ENCODE results near the gene RPL18.

RPL18 gene

DNA sequence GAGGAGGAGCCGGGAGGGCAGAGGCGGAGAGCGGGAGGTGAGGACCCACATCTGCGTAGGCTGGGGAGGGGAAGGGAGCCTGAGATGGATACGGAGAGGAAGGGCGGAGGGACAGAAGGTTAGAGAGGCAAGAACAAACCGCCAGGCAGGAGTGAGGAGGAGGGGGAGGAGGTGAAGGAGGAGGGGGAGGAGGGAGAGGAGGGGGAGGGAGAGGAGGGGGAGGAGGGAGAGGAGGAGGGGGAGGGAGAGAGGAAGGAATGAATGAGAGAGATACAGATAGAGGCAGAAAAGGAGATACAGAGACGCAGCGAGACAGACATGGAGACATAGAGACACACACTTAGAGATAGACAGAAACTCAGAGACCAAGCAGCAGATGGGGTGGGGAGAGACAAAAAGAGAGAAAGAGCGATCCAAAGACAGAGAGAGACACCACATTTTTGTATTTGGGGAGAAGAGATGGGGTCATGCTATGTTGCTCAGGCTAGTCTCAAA is 27.8 kb upstream of the RPL18 start:
- no peaks in the 10 kb centered on the region for H3K4me1 ChIP-seq (ENCODE audit: control insufficient read depth, low read depth, low read length)
- H3K4me3 ChIP-seq (ENCODE audit: low read length), result no peak overlapping the region
- WGBS (ENCODE audit: extremely low coverage, insufficient coverage, low lambda C conversion rate), result no CpG with 5 or more reads among the region's 10 CpGs
- no peak overlapping the region for H3K9ac ChIP-seq (ENCODE audit: low read length)
- no peak overlapping the region for H4K5ac ChIP-seq (ENCODE audit: low read length)
- H2BK120ac ChIP-seq (ENCODE audit: low read depth, low read length), result no peak overlapping the region
- no peak overlapping the region for H3K27ac ChIP-seq (ENCODE audit: low read depth, low read length)
- H3K27me3 ChIP-seq (ENCODE audit: insufficient read depth, low read length, poor library complexity), result no peaks in the 10 kb centered on the region
- no peak overlapping the region for H3K18ac ChIP-seq (ENCODE audit: low read length)
- no peaks in the 10 kb centered on the region for H3K79me2 ChIP-seq (ENCODE audit: control insufficient read depth, insufficient read depth, low read length)
- H2BK5ac ChIP-seq (ENCODE audit: low read length), result no peak overlapping the region
- no peak overlapping the region for H2AK5ac ChIP-seq (ENCODE audit: low read length)
- H2BK15ac ChIP-seq (replicated peaks; ENCODE audit: low read depth), result no peak overlapping the region
- no peaks in the 10 kb centered on the region for H3K36me3 ChIP-seq (ENCODE audit: control insufficient read depth, insufficient read depth, low read length)
- no peak overlapping the region for H3K23ac ChIP-seq (ENCODE audit: low read length)
- H3K4ac ChIP-seq (ENCODE audit: low read depth, low read length), result no peak overlapping the region
- DNase-seq, result peak; percentile 97
- no peak overlapping the region for H4K8ac ChIP-seq (ENCODE audit: low read depth, low read length)
- peak overlapping the region; percentile 34 for H3K4me2 ChIP-seq (ENCODE audit: low read length)
- H3K56ac ChIP-seq (ENCODE audit: low read length), result peak overlapping the region; percentile 76
- H3K79me1 ChIP-seq (ENCODE audit: low read length), result no peaks in the 10 kb centered on the region

DNA sequence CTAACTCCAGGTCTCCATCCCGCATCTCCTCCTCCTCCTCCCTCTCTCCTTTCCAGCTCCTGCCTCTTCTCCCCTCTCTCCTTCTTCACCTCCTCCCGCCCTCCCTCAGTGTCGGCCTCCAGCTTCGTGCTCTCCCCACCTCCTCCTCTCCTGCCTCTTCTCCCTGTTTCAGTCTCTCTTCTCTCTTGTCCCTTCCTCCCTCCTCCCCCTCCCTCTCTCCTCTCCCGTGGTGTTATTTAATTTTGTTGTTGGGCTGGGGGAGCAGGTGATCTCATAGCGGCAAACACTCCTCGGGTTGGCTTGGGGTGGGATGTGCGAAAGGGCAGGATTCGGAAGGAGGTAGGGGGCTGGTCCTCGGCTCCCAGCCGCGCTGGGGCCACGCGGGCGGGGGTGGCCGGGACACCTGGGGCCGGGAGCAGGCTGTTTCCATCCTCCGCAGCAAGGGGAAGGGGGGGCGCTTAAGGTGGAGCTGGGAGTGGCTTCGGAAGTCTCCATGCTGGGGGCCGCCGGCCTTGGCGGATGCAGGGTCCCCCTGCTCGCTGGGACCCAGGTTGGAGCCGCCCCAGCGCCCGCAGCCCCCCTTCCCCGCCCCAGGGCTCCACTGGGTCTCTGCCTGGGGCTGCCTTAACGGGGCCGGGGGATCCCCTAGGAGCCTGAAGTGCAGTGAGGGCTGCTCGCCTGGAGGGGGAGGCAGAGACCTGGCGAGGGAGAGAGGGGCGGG is 27.2 kb upstream of the RPL18 start, which contains the start of gene CA11:
CA11 (minus strand) TSS at position 187 of the 721 bp plus-strand sequence. CDS start 555 bp downstream, outside the sequence.
- Histone ChIP-seq H2BK5ac (ENCODE audit: low read length) (peak within 1 kb of the TSS; percentile 74), H3K4me2 (ENCODE audit: low read length) (peak within 1 kb of the TSS; percentile 96), H2BK15ac (replicated peaks; ENCODE audit: low read depth) (no peak within 1 kb of the TSS), H3K4me1 (ENCODE audit: control insufficient read depth, low read depth, low read length) (no peaks in the 10 kb centered on the region), H3K9ac (ENCODE audit: low read length) (peak within 1 kb of the TSS; percentile 69), H3K27me3 (ENCODE audit: insufficient read depth, low read length, poor library complexity) (no peaks in the 10 kb centered on the region), H3K23ac (ENCODE audit: low read length) (no peak within 1 kb of the TSS), H3K4me3 (ENCODE audit: low read length) (peak within 1 kb of the TSS; percentile 63), H3K56ac (ENCODE audit: low read length) (peak within 1 kb of the TSS; percentile 79), H3K18ac (ENCODE audit: low read length) (peak within 1 kb of the TSS; percentile 78), H3K79me1 (ENCODE audit: low read length) (no peaks in the 10 kb centered on the region), H3K36me3 (ENCODE audit: control insufficient read depth, insufficient read depth, low read length) (no peaks in the 10 kb centered on the region), H3K79me2 (ENCODE audit: control insufficient read depth, insufficient read depth, low read length) (no peaks in the 10 kb centered on the region), H4K8ac (ENCODE audit: low read depth, low read length) (no peak within 1 kb of the TSS), H2BK120ac (ENCODE audit: low read depth, low read length) (peak within 1 kb of the TSS; percentile 2), H2AK5ac (ENCODE audit: low read length) (no peak within 1 kb of the TSS), H3K27ac (ENCODE audit: low read depth, low read length) (peak within 1 kb of the TSS; percentile 55), H4K5ac (ENCODE audit: low read length) (no peak within 1 kb of the TSS), H3K4ac (ENCODE audit: low read depth, low read length) (no peak within 1 kb of the TSS)
- DNase-seq, result peak; percentile 93
- WGBS (ENCODE audit: extremely low coverage, insufficient coverage, low lambda C conversion rate), result no CpG with 5 or more reads among the region's 33 CpGs

DNA sequence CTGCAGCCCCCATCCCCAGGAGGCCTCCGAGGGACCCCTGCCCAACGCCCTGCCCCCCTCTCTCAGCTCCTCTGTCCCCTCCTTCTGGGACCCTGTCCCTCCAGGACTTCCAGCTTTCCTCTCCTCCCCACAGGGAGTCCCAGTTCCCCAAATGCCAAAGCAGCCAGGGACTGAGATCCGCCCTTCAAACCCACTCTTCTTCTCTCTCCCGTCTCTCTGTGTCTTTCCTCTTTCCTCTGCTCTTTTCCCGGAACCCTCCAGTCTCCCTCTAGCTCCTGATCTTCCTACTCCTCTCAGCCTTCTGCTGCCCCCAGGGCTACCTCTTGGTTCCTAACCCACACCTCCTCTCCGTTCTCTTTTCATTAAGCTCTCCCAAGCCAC is 26.6 kb upstream of the RPL18 start:
- no peak for DNase-seq
- Histone ChIP-seq H3K23ac (ENCODE audit: low read length) (no peak overlapping the region), H3K27me3 (ENCODE audit: insufficient read depth, low read length, poor library complexity) (no peaks in the 10 kb centered on the region), H3K4me2 (ENCODE audit: low read length) (peak overlapping the region; percentile 96), H3K4me3 (ENCODE audit: low read length) (peak overlapping the region; percentile 13), H2BK15ac (replicated peaks; ENCODE audit: low read depth) (no peak overlapping the region), H3K79me1 (ENCODE audit: low read length) (no peaks in the 10 kb centered on the region), H2AK5ac (ENCODE audit: low read length) (no peak overlapping the region), H2BK5ac (ENCODE audit: low read length) (peak overlapping the region; percentile 74), H3K36me3 (ENCODE audit: control insufficient read depth, insufficient read depth, low read length) (no peaks in the 10 kb centered on the region), H3K4me1 (ENCODE audit: control insufficient read depth, low read depth, low read length) (no peaks in the 10 kb centered on the region), H3K18ac (ENCODE audit: low read length) (peak overlapping the region; percentile 19), H3K79me2 (ENCODE audit: control insufficient read depth, insufficient read depth, low read length) (no peaks in the 10 kb centered on the region), H4K8ac (ENCODE audit: low read depth, low read length) (no peak overlapping the region), H3K4ac (ENCODE audit: low read depth, low read length) (no peak overlapping the region), H2BK120ac (ENCODE audit: low read depth, low read length) (peak overlapping the region; percentile 2), H4K5ac (ENCODE audit: low read length) (no peak overlapping the region), H3K56ac (ENCODE audit: low read length) (peak overlapping the region; percentile 79), H3K9ac (ENCODE audit: low read length) (peak overlapping the region; percentile 69), H3K27ac (ENCODE audit: low read depth, low read length) (peak overlapping the region; percentile 55)
- no CpG with 5 or more reads among the region's 6 CpGs for WGBS (ENCODE audit: extremely low coverage, insufficient coverage, low lambda C conversion rate)

DNA sequence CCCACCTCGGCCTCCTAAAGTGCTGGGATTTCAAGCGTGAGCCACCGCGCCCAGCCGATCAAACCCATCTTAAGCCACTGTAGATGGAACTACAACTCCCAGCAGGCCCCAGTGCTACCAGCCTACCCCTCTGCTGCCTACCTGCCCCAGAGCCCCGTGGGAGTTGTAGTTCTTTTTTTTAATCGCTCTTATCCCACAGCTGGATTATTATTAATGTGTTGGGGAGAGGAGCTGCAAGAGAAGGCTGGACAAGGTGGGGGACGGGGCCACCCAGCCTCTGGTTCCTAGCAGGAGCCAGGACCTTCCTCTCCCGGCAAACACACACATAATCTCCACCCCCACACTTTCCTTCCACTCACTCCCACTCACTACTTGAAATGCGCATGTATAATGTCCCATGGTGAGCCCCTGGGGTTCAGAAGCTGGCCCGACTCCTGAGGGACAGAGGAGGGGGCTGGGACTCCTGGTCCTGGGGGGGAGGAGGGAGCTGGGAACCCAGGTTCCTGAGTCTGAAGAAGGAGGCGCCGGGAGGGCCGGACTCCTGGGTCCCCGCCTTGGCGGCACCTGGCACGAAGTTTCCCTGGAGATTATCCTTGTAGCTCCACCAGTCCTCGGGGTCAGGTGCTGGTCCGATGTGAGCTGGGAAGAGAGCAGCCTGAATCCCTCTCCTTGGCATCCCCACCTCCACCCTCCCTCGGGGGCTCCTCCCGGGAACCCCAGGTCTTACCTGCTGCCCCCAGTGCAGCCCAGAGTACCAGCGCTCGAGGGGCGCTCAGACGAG is 26.1 kb upstream of the RPL18 start:
- no peaks in the 10 kb centered on the region for H3K27me3 ChIP-seq (ENCODE audit: insufficient read depth, low read length, poor library complexity)
- no peaks in the 10 kb centered on the region for H3K36me3 ChIP-seq (ENCODE audit: control insufficient read depth, insufficient read depth, low read length)
- H3K79me1 ChIP-seq (ENCODE audit: low read length), result no peaks in the 10 kb centered on the region
- H3K4ac ChIP-seq (ENCODE audit: low read depth, low read length), result no peak overlapping the region
- H2BK15ac ChIP-seq (replicated peaks; ENCODE audit: low read depth), result no peak overlapping the region
- no peak overlapping the region for H4K5ac ChIP-seq (ENCODE audit: low read length)
- DNase-seq, result peak; percentile 88
- peak overlapping the region; percentile 96 for H3K4me2 ChIP-seq (ENCODE audit: low read length)
- H3K23ac ChIP-seq (ENCODE audit: low read length), result no peak overlapping the region
- H3K9ac ChIP-seq (ENCODE audit: low read length), result peak overlapping the region; percentile 69
- H3K27ac ChIP-seq (ENCODE audit: low read depth, low read length), result peak overlapping the region; percentile 55
- no peak overlapping the region for H2BK5ac ChIP-seq (ENCODE audit: low read length)
- no peak overlapping the region for H4K8ac ChIP-seq (ENCODE audit: low read depth, low read length)
- no CpG with 5 or more reads among the region's 25 CpGs for WGBS (ENCODE audit: extremely low coverage, insufficient coverage, low lambda C conversion rate)
- H3K79me2 ChIP-seq (ENCODE audit: control insufficient read depth, insufficient read depth, low read length), result no peaks in the 10 kb centered on the region
- peak overlapping the region; percentile 19 for H3K18ac ChIP-seq (ENCODE audit: low read length)
- peak overlapping the region; percentile 13 for H3K4me3 ChIP-seq (ENCODE audit: low read length)
- no peaks in the 10 kb centered on the region for H3K4me1 ChIP-seq (ENCODE audit: control insufficient read depth, low read depth, low read length)
- no peak overlapping the region for H2AK5ac ChIP-seq (ENCODE audit: low read length)
- peak overlapping the region; percentile 79 for H3K56ac ChIP-seq (ENCODE audit: low read length)
- H2BK120ac ChIP-seq (ENCODE audit: low read depth, low read length), result peak overlapping the region; percentile 2

DNA sequence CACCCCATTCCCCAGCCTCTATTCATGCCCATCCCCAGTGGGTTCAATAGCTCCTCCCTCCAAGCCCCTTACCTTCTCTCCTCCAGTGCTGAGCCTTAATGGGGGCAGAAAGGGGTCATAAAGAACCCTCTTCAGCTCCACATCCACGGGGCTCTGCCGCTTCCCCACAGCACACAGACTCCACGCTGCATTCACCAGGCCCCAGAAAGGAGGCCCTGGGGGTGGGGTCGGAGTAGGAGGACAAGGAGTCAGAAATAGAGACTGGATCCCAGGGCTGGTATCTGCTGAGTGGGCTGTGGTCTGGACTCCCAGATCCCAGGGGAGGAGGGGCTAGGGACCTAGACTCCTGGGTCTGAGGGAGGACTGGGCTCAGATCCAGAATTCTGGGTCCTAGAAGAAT is 25.4 kb upstream of the RPL18 start:
- Histone ChIP-seq H3K79me1 (ENCODE audit: low read length) (no peaks in the 10 kb centered on the region), H3K4me2 (ENCODE audit: low read length) (no peak overlapping the region), H3K18ac (ENCODE audit: low read length) (no peak overlapping the region), H2BK15ac (replicated peaks; ENCODE audit: low read depth) (no peak overlapping the region), H3K23ac (ENCODE audit: low read length) (no peak overlapping the region), H3K56ac (ENCODE audit: low read length) (no peak overlapping the region), H4K8ac (ENCODE audit: low read depth, low read length) (no peak overlapping the region), H3K79me2 (ENCODE audit: control insufficient read depth, insufficient read depth, low read length) (no peaks in the 10 kb centered on the region), H3K4me1 (ENCODE audit: control insufficient read depth, low read depth, low read length) (no peaks in the 10 kb centered on the region), H2BK5ac (ENCODE audit: low read length) (no peak overlapping the region), H3K27me3 (ENCODE audit: insufficient read depth, low read length, poor library complexity) (no peaks in the 10 kb centered on the region), H3K36me3 (ENCODE audit: control insufficient read depth, insufficient read depth, low read length) (no peaks in the 10 kb centered on the region), H2AK5ac (ENCODE audit: low read length) (no peak overlapping the region), H3K4ac (ENCODE audit: low read depth, low read length) (no peak overlapping the region), H3K9ac (ENCODE audit: low read length) (peak overlapping the region; percentile 22), H3K4me3 (ENCODE audit: low read length) (no peak overlapping the region), H2BK120ac (ENCODE audit: low read depth, low read length) (no peak overlapping the region), H3K27ac (ENCODE audit: low read depth, low read length) (no peak overlapping the region), H4K5ac (ENCODE audit: low read length) (no peak overlapping the region)
- WGBS (ENCODE audit: extremely low coverage, insufficient coverage, low lambda C conversion rate), result no CpG with 5 or more reads among the region's 4 CpGs
- DNase-seq, result no peak
